ENCODE results near the gene CCDC141. TPM values are rescaled to one million over a fixed set of nuclear protein-coding genes. Genes with fewer than 3 reads are reported as not detected.

The CCDC141 gene
- total and polyA plus RNA-seq, 2 of the 13 experiments (the other 11 are each of a cell fraction or from before 2014, with no cell fraction given), result not detected

DNA sequence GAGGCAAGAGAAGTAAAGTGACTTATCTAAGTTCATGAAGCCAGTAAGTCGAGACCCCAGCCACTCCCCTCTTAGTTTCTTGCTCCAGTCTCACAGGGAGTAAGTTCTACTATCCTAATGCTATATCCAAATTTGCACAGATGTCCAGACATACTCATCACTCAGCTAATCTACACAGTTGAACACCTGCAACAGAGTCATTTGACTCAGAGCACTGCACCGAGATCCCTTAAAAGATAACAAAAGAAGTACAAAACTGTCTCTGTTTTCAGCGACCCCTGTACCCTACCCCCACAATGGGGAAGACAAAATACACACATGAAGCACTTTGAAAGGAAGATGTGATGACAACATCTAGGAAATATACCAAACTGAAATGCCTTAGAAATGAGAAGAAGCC lies 22.6 kb upstream of the CCDC141 start (continued):
- TF ChIP-seq, protein P1, sequence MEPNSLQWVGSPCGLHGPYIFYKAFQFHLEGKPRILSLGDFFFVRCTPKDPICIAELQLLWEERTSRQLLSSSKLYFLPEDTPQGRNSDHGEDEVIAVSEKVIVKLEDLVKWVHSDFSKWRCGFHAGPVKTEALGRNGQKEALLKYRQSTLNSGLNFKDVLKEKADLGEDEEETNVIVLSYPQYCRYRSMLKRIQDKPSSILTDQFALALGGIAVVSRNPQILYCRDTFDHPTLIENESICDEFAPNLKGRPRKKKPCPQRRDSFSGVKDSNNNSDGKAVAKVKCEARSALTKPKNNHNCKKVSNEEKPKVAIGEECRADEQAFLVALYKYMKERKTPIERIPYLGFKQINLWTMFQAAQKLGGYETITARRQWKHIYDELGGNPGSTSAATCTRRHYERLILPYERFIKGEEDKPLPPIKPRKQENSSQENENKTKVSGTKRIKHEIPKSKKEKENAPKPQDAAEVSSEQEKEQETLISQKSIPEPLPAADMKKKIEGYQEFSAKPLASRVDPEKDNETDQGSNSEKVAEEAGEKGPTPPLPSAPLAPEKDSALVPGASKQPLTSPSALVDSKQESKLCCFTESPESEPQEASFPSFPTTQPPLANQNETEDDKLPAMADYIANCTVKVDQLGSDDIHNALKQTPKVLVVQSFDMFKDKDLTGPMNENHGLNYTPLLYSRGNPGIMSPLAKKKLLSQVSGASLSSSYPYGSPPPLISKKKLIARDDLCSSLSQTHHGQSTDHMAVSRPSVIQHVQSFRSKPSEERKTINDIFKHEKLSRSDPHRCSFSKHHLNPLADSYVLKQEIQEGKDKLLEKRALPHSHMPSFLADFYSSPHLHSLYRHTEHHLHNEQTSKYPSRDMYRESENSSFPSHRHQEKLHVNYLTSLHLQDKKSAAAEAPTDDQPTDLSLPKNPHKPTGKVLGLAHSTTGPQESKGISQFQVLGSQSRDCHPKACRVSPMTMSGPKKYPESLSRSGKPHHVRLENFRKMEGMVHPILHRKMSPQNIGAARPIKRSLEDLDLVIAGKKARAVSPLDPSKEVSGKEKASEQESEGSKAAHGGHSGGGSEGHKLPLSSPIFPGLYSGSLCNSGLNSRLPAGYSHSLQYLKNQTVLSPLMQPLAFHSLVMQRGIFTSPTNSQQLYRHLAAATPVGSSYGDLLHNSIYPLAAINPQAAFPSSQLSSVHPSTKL (CRISPR knock-in tag; IDR thresholded peaks at IDR 0.05), result no peak
- TF ChIP-seq IKZF4 (CRISPR knock-in tag; IDR thresholded peaks at IDR 0.05; ENCODE audit: borderline replicate concordance, low read depth, not compliant biosample characterization) (no peak), FIP1L1 (IDR thresholded peaks at IDR 0.05; ENCODE audit: borderline replicate concordance, insufficient read depth, low read depth, low read length) (no peak)

DNA sequence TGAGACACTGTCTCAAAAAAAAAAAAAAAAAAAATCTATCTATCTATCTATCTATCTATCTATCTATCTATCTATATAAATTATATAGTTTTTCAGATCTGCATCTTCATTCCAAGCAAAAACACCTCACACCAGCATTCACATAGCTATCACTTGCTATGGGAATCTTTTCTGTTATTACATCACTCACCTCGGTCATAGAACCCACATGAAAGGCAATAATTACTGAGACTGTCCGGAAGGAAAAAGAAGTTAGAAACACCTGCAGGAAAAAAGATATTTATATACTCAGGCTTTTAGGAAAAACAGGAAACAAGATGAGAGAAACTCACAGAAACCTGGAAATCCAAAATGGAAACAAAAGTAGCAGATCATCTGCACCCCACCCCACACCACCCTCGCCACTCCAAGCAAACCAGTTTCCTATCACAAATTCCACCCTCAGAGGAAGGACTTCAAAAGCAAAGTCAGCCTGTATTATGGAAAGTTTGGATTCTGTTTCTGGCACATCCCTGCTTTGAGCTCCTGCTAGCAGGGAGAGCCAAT lies 21.9 kb upstream of the CCDC141 start:
- Histone ChIP-seq H3K27me3 (ENCODE audit: control insufficient read depth in 1 of 2, insufficient read depth in 2 of 2, low read length in 2 of 2) (no peaks in the 10 kb centered on the region), H3K27ac (ENCODE audit: extremely low read length, insufficient read depth, low read length) (no peak overlapping the region), H2AFZ (ENCODE audit: low read length) (no peak overlapping the region), H3K4me2 (ENCODE audit: low read depth, low read length) (no peak overlapping the region), H3K9me3 (ENCODE audit: low read length) (no peaks in the 10 kb centered on the region), H3K79me2 (ENCODE audit: insufficient read depth, low read length) (no peaks in the 10 kb centered on the region), H3K4me3 (replicated peaks in 1 of 3; ENCODE audit: insufficient read depth in 1 of 3, low read depth in 2 of 3, low read length in 3 of 3) (no peak overlapping the region), H3K36me3 (replicated peaks in 1 of 2; ENCODE audit: control insufficient read depth in 1 of 2, insufficient read depth in 2 of 2, low read length in 2 of 2) (no peaks in the 10 kb centered on the region), H4K20me1 (ENCODE audit: insufficient read depth, low read length) (no peaks in the 10 kb centered on the region), H3K9ac (ENCODE audit: insufficient read depth, low read depth, low read length) (no peak overlapping the region), H3K4me1 (ENCODE audit: insufficient read depth, low read length) (0 out of 2 replicates have a peak, but pooled peaks cover 6% of the 10 kb centered on the region)
- in situ Hi-C loops (cut with HindIII; ENCODE audit: extremely low pct_ligation_motif_present, low pct_unique_long_range_greater_than_20kb) (no loop called here), intact Hi-C loops (cut with micrococcal nuclease; ENCODE audit: unreplicated experiment) (no loop called here)
- FAIRE-seq (no peak), ATAC-seq (no peak), DNase-seq (ENCODE audit: low spot score) (no peak)
- CTCF ChIA-PET (ENCODE audit: low intra/inter-chr PET ratio, low total read pairs), result no interaction called here
- 8% methylated on average over 3 of the region's 3 CpGs for WGBS (ENCODE audit: low lambda C conversion rate)
- BruUV-seq (replicated peaks), result no TSS peak
- TF ChIP-seq, protein P2, sequence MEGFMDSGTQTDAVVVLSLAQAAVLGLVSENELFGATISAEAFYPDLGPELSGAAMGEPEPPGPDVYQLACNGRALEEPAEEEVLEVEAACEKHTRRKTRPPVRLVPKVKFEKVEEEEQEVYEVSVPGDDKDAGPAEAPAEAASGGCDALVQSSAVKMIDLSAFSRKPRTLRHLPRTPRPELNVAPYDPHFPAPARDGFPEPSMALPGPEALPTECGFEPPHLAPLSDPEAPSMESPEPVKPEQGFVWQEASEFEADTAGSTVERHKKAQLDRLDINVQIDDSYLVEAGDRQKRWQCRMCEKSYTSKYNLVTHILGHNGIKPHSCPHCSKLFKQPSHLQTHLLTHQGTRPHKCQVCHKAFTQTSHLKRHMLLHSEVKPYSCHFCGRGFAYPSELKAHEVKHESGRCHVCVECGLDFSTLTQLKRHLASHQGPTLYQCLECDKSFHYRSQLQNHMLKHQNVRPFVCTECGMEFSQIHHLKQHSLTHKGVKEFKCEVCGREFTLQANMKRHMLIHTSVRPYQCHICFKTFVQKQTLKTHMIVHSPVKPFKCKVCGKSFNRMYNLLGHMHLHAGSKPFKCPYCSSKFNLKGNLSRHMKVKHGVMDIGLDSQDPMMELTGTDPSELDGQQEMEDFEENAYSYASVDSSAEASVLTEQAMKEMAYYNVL (CRISPR knock-in tag; IDR thresholded peaks at IDR 0.05; ENCODE audit: borderline replicate concordance), result no peak
- no peak for TF ChIP-seq ELF4 (CRISPR knock-in tag; IDR thresholded peaks at IDR 0.05; ENCODE audit: borderline replicate concordance)
- TF ChIP-seq KDM2A (CRISPR knock-in tag; IDR thresholded peaks at IDR 0.05; ENCODE audit: borderline replicate concordance, low read depth), result no peak
- TF ChIP-seq ZNF841 (CRISPR knock-in tag; IDR thresholded peaks at IDR 0.05; ENCODE audit: borderline replicate concordance), result no peak
- TF ChIP-seq ZBTB20 (CRISPR knock-in tag; IDR thresholded peaks at IDR 0.05; ENCODE audit: borderline replicate concordance, low read depth), result no peak
- TF ChIP-seq, protein P3, sequence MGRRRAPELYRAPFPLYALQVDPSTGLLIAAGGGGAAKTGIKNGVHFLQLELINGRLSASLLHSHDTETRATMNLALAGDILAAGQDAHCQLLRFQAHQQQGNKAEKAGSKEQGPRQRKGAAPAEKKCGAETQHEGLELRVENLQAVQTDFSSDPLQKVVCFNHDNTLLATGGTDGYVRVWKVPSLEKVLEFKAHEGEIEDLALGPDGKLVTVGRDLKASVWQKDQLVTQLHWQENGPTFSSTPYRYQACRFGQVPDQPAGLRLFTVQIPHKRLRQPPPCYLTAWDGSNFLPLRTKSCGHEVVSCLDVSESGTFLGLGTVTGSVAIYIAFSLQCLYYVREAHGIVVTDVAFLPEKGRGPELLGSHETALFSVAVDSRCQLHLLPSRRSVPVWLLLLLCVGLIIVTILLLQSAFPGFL (CRISPR knock-in tag; IDR thresholded peaks at IDR 0.05), result no peak
- no peak for TF ChIP-seq FOXA1 (IDR thresholded peaks at IDR 0.05)
- no peak for TF ChIP-seq FOXA1 (CRISPR knock-in tag; IDR thresholded peaks at IDR 0.05)
- TF ChIP-seq CBFB (CRISPR knock-in tag; IDR thresholded peaks at IDR 0.05), result no peak
- TF ChIP-seq ZNF557 (CRISPR knock-in tag; IDR thresholded peaks at IDR 0.05), result no peak
- no peak for TF ChIP-seq MBD4 (IDR thresholded peaks at IDR 0.05; ENCODE audit: borderline replicate concordance, low read length)
- POLR2A ChIA-PET, result no interaction called here
